Astrocyte of the hippocampus (primary cell): Measurements from ENCODE around the gene MAGEF1.

Experiments
- DNase-seq: peaks from one replicate; pipeline ENCODE4 v3.0.0; 2011; ENCODE audit warnings: low read depth, low spot score

Gene MAGEF1

DNA sequence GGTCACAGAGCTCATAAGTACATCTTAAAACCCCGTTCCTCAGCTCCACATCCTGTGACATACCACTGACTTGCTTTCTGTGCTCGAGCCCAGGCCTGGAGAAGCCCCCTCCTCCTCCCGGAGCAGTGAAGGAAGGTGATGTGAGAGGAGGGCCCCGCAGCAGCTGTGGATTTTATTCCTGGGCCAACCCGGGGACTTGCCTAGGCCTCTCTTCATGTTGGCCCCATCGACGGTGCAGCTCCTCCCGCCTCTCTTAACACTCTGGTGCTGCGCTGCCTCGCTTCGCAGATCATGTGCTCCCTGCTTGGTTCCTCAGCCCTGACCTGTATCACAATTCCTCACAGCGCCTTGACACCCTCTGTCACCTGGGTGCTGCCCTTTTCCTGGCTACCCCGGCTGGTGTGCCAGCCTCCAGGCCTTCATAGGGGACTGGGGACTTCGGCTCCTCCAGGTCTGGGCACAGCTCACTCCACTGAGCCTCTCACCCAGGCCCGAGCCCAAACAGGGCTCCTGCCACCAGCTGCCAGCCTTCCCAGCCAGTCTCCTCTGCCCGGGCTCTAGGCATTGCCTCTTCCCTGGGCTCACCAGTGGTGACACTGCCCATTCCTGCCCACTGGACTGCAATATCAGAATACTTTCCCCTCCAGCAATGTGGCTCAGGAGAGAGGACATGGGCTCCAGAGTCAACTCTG lies 21.5 kb downstream of the MAGEF1 start:
- DNase-seq: no peak

DNA sequence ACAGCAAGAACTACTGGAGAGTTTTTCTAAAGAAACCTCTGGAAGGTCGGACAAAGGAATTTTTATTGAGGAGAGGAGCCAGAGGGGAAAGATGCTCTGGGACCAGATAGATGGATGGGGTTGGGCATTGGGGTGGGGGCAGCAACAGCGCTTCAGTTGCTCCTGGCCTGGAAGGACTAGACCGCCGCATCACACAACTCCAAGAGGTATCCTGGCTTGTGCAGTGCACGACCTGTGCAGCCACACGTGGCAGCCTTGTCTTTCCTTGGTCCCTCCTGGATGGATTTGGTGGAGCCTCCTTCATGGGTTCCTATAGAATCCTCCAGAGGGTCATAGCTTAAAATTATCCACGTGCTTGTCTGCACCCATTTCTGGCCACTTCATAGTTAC lies 23.0 kb downstream of the MAGEF1 start:
- DNase-seq: no peak

DNA sequence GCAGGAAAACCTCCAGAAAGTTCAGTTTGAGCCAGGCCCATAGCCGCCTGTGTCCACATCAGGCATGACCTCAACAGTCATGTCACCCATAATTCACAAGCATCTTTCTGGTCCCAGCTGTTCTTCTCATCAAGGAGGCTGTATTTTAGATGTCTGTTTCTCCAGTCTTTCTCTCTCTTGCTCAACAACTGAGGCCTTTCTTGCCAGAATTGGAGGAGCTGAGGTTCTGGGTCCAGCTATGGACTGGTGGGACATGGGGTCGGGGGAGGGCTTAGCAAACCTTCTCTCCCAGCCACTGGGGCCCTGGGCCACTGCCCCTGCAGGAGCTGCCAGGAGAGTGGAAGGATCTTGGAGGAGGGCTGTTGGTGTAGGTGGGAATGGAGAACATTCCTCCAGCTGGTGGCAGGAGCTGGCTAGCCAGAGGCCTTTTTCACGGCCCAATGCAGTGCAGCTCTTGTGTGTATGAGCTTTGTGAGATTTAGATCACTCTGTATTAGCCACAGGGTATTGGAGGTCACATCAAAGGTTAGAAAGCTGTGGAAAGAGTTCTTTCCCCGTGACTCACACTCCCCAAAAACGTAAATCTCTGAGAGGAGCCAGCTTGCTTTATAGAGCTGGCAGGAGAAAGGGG lies 23.5 kb downstream of the MAGEF1 start:
- peak; percentile 85 for DNase-seq

DNA sequence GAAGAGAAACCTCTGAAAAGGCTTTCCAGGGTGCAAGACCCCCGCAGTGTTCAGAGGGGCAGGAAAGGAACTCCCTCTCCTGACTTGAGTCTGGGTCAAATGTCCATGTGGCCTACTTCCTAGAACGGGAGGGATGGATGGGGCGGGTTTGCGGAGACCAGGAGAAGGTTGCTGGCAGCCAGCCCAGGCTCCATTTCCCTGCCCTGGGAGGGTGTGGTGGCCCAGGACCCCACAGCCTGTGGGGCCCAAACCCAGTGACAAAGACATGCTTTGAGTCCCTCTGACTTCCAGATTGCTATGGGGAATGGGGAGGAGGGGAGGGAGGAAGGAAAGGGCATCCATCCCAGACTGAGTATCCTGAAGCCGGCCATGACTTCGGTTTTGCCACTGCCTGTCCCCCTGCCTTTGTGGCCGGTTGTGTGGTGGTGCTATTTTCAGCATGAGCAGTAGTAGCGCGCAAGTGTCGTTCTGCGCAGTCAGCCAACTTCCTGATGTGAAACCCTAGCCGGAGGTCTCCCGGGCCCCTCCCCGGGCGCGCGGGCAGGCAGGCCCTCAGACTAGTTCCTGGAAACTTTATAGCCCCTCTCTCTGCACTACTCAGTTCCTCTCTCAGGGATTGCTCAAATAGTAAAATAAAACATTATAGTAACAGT lies 24.4 kb downstream of the MAGEF1 start:
- DNase-seq: no peak

DNA sequence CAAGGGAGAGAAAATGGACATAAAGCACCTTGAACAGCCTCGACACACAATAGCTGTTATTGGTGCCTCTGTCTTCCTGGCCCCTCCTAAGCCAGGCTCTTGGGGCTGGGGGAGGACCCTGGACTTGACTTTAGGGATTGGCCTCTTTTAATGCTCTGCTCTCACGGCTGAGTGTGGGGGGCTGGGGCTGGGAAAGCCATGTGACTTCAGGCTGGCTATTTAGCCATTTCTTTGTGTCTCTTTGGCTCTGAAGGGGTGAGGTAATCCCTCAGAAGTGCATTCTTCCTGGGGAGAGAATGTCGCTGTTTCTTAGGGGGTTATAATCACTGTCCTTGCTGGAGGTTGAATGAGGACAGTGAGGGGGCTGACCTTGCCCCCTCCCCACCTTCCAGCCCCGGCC lies 26.2 kb downstream of the MAGEF1 start:
- DNase-seq: peak; percentile 72

DNA sequence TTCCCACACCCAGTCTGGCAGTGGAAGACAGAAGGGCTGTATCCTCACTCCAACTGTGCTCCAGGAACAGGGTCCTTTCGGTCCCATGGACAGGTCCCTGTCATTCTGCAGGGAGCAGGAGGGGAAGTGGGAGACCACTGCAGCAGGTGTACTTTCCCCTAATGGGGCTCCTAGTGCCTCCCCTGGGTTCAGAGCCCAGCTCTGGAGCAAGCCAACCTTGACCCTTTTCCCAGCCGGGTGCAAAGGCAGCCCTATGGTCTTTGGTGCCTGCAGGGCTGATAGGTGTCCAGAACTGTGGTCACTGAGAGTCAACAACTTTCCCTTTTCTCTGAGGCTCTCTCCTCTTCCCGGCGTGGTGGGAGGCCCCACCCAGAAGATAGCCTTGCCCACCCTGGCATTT lies 26.8 kb downstream of the MAGEF1 start:
- no peak for DNase-seq

DNA sequence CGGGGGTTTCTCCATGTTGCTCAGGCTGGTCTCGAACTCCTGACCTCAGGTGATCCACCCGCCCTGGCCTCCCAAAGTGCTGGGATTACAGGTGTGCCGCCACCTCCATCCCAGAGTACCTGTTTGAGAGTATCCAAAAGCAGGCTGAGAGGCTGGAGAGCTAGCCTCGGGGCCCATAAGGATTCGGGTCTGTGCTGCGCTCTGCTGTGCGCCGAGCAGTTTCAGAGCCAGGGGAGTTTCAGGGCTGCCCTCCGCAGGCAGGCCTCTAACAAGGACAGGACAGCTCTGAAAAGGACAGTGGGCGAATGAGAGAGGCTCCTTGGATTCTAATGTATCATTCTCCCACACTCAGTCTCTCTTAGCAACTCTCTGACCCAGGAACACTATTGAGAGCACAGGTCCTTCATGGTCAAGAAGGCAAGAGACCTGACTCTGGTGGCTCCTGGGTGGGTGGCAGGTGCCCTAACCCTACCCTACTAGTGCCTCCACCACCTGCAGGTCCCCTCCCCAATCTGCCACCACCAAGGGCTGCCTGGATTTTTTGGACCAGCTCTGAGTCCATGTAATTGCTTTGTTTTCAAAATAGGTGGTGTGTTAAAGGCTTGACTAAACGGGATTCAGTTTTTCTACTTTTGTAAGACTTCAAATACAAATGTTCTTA lies 27.8 kb downstream of the MAGEF1 start:
- no peak for DNase-seq

DNA sequence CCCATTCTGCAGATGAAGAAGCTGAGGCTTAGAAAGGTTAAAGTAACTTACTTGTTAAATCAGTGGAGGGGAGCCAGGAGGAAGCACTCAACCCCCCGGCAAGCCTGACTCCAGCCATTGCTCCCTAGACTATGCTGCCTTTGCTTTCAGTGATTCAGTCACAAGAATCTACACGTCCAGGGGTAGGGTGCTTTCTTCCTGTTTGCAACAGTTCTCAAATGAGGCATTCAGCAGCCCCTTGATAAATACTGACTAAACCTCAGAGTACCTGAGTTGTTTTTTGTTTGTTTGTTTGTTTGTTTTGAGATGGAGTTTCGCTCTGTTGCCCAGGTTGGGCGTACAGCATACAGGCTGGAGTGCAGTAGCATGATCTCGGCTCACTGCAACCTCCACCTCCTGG lies 28.6 kb downstream of the MAGEF1 start:
- no peak for DNase-seq

DNA sequence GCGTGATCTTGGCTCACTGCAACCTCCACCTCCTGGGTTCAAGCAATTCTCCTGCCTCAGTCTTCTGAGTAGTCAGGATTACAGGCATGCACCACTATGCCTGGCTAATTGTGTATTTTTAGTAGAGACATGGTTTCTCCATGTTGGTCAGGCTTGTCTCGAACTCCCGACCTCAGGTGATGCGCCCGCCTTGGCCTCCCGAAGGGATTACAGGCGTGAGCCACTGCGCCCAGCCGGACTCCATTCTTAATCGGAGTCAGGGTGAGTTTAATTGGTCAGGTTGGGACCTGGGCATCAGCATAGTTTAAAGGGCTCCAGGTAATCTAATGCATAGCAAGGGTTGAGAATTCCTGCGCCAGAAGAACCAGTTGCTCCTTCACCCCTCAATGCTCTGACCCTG lies 29.2 kb downstream of the MAGEF1 start:
- no peak for DNase-seq

DNA sequence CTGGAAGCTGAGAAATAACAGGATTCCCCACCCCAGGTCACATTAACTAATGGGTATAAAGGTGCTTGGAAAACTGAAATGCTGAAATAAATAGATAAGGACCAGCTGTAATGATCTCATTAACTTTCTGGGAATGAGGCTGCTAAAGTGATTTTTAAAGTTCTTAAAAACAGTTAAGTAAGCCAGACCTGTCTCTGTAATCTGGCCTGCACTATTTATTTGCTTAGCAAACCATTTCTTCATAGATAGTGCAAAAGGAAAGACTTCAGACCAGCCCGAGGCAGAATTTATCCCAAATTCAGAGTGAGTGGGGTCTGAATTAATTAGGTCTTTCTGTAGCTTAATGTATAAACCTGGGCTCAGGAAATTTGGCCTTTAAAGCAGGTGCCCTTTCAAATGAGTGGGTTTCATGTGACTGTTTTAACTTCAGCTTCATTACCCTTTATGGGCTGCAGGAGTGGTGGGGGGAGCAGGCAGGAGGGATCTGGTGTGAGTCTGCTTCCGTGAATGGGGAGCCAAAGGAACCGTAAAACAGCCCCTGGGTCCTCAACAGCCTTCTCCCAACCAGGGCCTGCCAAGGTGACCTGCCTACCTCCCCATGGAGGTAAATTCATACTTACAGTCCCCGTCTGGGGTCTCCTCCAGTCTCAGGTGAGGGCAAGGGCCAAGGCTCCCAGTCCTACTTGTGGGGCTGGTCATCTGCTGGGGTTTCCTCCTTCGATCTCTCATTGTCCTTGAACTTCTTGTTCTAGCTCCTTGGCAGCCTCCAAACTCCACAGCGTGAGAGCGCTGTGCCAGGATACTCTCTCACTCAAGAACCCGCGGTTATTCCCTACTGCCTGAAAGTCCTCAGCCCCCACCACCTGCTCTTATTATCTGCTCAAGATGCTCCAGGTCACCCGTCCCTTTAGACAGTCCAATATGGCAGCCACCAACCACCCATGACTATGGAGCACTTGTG lies 31.2 kb downstream of the MAGEF1 start:
- no peak for DNase-seq

DNA sequence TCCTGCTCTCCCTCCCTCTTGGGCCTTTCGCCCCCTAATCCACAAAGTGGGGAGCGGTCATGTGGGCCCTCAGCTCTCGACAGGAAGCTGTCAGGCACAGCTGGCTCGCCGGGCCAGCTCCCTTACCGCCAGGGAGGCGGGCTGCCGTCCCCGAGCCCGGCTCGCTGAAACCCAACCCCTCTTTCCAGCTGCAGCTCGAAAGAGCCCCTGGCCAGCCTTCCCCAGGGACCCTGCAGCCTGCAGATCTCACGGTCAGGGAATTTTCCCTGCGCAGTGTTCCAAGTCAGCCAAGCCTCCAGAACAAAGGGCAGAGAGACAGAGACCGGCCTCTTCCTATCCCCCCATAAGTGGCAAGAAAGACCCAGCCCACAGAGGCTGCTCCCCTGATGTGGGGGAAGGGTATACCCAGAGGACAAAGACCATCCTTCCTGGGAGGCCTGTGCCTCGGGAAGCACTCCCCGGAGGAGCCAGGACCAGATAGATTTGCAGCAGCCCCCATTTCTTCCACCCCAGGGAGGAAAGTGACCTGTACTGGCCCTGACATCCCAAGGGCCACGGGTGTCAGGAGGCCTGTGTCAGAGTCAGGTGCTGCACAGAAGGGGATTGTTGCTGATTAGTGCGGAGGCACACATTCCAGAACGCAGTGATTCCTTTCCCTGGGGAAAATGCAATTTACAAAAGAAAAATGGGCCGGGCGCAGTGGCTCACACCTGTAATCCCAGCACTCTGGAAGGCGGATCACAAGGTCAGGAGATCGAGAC lies 32.6 kb downstream of the MAGEF1 start:
- peak; percentile 34 for DNase-seq

DNA sequence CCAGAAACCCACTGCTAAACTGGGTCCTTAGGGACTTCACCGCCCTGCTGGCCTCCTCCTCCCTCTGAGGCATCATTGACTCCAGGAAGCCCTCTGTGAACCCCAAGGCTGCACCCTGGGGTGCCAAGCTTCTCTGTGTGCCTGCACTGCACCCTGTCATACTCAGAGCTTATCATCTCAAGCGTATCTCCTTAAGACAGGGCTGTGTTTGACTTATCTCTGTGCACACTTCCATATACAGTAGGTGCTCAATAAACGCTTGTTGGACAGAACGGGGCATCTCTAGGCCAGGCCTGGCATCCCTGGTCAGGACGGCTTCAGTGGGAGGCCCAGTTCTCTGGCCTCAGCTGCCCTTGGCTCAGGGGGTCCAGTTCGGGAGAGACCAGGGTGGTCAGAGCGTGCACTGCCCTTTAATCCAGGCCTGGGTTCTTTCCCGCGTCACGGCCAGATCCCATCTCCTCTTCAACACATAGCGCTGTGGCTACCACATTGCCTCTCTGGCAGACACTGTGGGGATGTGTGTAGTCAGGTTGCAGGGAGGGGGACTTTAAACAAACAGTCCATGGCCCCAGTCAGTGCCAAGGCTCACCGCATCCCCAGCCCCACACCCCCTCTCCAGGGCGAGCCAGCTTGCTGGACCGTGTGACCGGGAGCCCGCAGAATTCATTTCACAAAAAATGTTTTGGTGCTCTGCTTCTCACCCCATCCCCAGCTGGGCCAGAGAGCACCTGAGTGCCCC lies 33.4 kb downstream of the MAGEF1 start:
- DNase-seq: no peak

DNA sequence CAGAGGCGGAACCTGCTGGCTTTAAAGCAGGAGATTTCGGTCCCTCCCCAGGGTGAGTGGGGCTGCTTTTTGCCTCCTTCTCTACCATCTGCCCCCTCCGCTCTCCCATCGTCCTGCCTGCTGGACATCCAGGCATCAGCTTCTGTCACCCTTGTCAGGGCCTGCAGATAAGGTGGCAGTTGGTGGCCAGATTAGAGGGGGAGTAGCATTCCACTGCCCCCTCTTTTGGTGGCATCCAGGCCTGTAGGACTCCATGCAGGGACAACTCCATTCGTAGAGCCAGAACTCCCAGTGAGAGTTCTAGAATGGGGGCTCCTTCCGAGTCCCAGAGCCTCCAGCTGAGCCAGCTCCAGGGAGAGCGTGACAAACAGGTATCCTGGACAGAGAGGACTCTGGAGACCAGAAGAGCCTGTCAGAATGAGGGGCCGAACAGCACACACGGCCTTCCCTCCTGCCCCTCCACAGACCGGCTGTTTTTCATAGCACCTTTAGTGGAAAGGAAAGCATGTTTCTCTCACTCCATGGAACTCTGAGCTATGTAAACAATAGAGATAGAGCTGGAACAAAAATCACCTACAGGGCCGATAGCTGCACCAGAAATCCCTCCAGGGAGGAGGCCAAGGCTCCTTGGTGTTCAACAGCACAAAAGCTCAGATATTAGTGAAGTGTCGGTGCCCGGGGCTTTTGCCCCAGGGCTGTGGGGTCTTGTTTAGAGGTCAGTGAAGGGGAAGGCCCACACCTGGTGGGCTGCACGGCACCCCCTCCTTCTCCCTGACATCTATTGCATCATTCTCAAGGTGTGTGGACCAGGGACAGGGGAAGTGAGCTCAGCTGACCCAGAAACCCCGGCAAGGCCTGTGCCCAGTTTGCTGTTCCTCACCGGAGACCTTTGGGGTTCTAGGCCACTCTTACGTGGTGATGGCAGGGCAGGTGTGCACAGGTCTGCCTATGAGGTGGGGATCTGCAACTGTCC lies 34.2 kb downstream of the MAGEF1 start:
- DNase-seq: no peak

DNA sequence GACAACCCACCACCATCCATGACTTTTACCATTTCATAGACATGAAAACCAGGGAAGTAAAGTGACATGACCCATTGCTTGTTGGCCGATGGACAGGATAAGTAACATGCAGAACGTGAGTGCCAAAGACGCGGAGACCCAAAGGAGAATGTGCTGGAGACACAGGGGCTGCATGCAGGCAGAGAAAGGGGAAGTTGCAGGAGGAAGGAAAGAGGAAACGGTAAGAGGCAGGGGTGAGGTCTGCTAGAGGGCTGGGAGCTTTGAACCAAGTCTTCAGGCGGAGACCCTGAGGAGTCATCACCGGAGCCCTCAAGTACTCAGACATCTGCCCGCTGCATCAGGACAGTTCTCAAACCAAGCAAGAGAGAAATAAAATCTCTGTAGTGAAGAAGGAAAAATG lies 34.9 kb downstream of the MAGEF1 start:
- no peak for DNase-seq

DNA sequence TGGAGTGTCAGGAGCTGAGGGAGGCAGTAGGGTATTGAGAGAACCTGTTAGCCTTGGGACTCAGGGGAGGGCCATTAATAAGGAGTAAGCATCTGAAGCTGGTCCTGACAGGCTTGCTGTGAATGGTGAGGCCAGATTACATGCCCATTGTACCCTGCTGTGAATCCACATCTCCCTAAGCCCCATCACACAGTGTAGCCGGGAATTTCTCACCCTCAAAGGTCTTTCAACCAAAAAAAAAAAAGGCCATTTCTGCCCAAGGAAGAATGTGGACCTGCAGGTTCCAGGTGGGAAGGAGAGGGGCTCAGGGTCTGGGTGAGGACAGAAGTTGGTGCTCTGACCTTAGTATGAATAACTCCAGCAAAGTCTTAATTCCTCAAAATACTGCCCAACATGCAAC lies 37.2 kb downstream of the MAGEF1 start:
- no peak for DNase-seq

DNA sequence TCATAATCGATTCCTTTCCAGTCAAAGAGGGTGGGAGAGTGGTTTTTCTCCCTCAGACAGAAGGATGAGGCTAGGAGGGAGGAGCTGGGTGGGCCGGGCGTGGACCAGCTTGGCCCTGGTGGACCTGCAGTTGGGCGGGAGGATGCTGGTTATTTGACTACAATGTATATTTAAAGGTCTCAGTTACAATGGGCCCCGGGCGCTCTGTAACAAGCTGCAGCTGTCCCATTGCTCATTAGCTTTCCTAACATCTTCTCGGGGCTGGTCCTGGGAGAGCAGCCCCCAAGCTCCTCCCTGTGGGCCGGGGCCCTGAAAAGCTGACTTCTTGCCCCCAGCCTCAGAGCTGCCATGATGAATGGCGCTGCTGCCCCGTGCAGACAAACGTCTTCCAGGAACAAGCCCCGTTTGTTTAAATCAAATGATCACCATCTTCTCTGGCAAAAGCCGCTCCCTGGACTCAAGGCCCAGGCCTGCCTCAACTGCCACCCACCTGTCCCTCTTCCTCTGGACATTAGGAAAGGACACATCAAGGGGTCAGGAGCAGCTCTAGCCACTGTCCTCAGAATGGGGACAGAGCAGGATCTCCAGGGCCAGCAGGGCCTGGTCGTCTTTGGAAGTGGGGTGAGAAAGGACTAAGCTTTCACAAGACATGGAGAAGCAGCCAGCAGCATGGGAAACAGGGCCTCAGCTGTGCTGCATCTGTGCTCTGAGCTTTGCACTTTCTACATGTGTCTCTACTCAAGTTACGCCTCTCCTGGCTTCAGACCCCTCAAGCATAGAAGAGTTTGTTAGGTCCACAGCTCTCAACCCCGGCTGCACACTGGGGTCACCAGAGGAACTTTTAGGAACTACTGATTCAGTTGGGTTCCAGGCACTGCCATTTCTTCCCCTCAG lies 38.6 kb downstream of the MAGEF1 start:
- DNase-seq: no peak

DNA sequence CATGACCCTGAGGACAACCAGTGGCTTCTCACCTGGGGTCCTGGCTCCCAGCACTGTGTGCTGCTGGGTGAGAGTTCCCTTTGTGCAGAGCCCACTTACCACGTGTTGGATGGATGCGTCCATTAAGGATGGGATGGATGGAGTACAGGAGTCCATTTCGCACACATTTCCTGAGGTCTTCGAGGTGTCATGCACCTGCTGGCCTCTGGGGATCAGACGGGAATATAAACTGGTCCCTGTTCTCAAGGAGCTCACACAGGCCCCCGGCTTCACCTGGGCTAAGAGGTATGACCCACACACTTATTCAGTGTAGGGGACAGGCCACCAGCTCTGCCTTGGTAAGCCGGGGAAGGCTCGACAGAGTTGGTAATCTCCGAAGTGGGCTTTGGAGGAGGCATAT lies 39.5 kb downstream of the MAGEF1 start:
- no peak for DNase-seq

DNA sequence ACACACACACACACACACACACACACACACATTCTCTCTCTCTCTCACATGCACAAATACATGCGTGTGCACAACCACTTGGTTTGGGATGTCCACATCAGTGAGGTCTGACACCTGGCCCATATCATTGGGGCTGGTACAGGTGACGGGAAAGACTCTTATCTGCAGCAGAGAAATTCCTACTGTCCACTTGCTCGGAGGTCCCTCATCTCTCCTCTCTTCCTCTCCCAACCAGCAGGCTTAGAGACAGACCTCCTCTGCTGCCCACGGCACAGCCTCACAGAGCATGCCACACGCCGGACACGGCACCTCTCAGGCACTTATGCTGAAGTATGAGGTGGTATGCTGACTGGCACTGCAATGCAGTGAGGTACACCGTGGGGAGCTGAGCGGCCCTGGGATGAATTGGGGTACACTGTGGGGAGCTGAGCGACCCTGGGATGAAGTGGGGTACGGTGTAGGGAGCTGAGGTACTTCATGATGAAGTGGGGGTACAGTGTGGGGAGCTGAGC lies 41.7 kb downstream of the MAGEF1 start:
- DNase-seq: no peak
